OCI-LY7 (cell line): ENCODE results near the gene HLF. TPM values are rescaled to one million over a fixed set of nuclear protein-coding genes. Genes with fewer than 3 reads are reported as not detected.

Experiments
- BruUV-seq: library from RNA; stranded (reverse); fragments of 400-500 nt; replicated peaks from 2 replicates; lab custom pipeline; 2021; lab: Mats Ljungman, UMichigan
- CTCF ChIA-PET: fragments of 300-600 bp; sonication (Branson Sonifier 250); formaldehyde crosslinking; loops from one replicate; lab custom pipeline; 2022; ENCODE audit warnings: antibody characterized with exemption; ENCODE audit not compliant: unreplicated experiment; lab: Charles Lee
- POLR2A ChIA-PET: fragments of 300-600 bp; sonication (Branson Sonifier 250); formaldehyde crosslinking; loops from one replicate; lab custom pipeline; 2022; ENCODE audit warnings: antibody characterized with exemption; lab: Charles Lee
- DNase-seq: peaks from one replicate; pipeline ENCODE4 v3.0.0-alpha.2; 2015; ENCODE audit warnings: low spot score
- H2AFZ ChIP-seq: fragments of 200-600 bp; sonication (generic), shearing (Covaris generic); 2 replicates; pipeline ENCODE4 v1.6.1; 2014; ENCODE audit warnings: mild to moderate bottlenecking, antibody characterized with exemption, low read length, moderate library complexity
- H3K27ac ChIP-seq: fragments of 200-600 bp; sonication (generic); 2 replicates; pipeline ENCODE4 v1.5.1; 2014; ENCODE audit warnings: mixed run types, low read depth, mild to moderate bottlenecking, moderate library complexity, low read length, inconsistent platforms; ENCODE audit not compliant: poor library complexity, severe bottlenecking
- H3K36me3 ChIP-seq: fragments of 200-600 bp; sonication (generic); 2 replicates; pipeline ENCODE4 v1.6.1; 2014; ENCODE audit warnings: mild to moderate bottlenecking, antibody characterized with exemption, low read length, moderate library complexity, mixed read lengths; ENCODE audit not compliant: insufficient read depth
- H3K4me1 ChIP-seq: fragments of 200-600 bp; sonication (generic); 2 replicates; pipeline ENCODE4 v1.5.1; 2014; ENCODE audit warnings: mild to moderate bottlenecking, low read length; ENCODE audit not compliant: insufficient read depth, poor library complexity, severe bottlenecking
- H3K4me2 ChIP-seq: fragments of 200-600 bp; sonication (generic); 2 replicates; pipeline ENCODE4 v1.6.1; 2014; ENCODE audit warnings: mild to moderate bottlenecking, low read length
- H3K4me3 ChIP-seq: fragments of 200-600 bp; sonication (generic); 2 replicates; pipeline ENCODE4 v1.5.1; 2014; ENCODE audit warnings: mild to moderate bottlenecking, low read depth, low read length; ENCODE audit not compliant: poor library complexity, severe bottlenecking
- H3K79me2 ChIP-seq: fragments of 200-600 bp; sonication (generic); 2 replicates; pipeline ENCODE4 v1.6.1; 2016; ENCODE audit warnings: low read depth, mild to moderate bottlenecking, low read length, moderate library complexity, mixed read lengths; ENCODE audit not compliant: insufficient read depth
- H3K9me2 ChIP-seq: fragments of 200-600 bp; sonication (generic); 2 replicates; pipeline ENCODE4 v1.6.1; 2016; ENCODE audit warnings: mild to moderate bottlenecking, low read length, mixed read lengths; ENCODE audit not compliant: insufficient read depth
- H3K9me3 ChIP-seq: fragments of 200-600 bp; sonication (generic); 2 replicates; pipeline ENCODE4 v1.6.1; 2014; ENCODE audit warnings: mild to moderate bottlenecking, mixed run types, low read length, mixed read lengths
- H4K20me1 ChIP-seq: fragments of 200-600 bp; sonication (generic); 2 replicates; pipeline ENCODE4 v1.6.1; 2014; ENCODE audit warnings: mild to moderate bottlenecking, antibody characterized with exemption, low read length, moderate library complexity, mixed read lengths; ENCODE audit not compliant: insufficient read depth
- EZH2phosphoT487 ChIP-seq: fragments of 200-600 bp; sonication (generic); IDR thresholded peaks from 2 replicates; pipeline ENCODE4 v1.6.1; 2018; ENCODE audit warnings: low read depth, borderline replicate concordance, mild to moderate bottlenecking, mixed run types, antibody characterized with exemption, low read length, moderate library complexity, mixed read lengths
- intact Hi-C: fragments of 100-400 bp; cut with micrococcal nuclease; formaldehyde crosslinking; loops from one replicate; pipeline ENCODE4 v1.10.0; 2022; ENCODE audit not compliant: unreplicated experiment
- total RNA-seq, 2 experiments: library from RNA; depleted of rRNA in 1 of 2; stranded (reverse); fragments of >200 nt in 1 of 2; shearing (Covaris generic) in 1 of 2; gene quantifications; 2 replicates each; pipeline ENCODE4 v1.2.3, GENCODE V29; 2014 to 2022
- TF ChIP-seq, protein P1 (sequence below): fragments of 200-600 bp; sonication (generic); conservative IDR thresholded peaks from 2 replicates; pipeline ENCODE4 v1.5.1; 2014; ENCODE audit warnings: mild to moderate bottlenecking, antibody characterized with exemption, low read length, moderate library complexity, mixed read lengths

Gene HLF
- total RNA-seq, 2 experiments from 2014 or later: 0.13 TPM; not detected in 1

DNA sequence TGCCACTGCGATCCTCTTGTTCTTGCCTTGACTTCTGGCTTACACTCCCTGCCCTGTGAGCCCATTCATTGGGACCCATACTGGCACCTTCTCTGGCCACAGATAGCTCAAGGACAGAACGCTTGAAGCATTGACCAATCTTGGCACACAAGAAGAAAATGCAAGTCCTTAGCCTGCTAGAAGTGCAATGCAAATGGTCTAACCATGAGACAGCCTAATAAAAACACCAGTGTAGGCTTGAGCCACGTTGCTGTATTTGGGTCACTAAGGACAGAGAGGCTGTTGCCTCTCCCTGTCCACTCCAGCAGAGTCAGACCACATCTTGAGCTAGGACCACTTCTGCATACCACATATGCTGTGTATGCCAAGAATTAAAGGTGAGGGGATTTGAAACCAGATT, 41.2 kb upstream of the HLF start:
- POLR2A ChIA-PET: interaction anchor here (1.1 kb wide), 1 partner anchor 9 kb away, joined by 4 read pairs; no protein-coding TSS in a partner anchor

DNA sequence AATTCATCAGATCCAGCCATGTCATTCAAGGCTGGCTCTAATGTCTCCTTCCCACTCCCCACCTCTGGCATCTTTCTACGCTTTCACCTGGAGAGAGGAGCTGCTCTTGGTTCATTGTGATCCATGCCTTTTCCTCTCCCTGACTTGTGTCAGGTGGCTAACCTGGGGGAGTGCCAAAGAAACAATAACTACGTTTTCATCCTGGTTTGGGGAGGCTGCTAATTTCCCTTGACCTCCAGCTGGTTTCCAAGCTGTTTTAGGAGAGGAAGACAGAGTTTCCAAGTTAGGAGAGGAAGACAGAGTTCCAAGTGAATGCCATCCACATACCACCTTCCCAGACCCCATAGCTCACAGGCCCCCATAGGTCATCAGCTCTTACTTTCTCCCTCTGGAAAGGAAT, 40.0 kb upstream of the HLF start:
- Histone ChIP-seq H3K4me1 (no peaks in the 10 kb centered on the region), H3K4me2 (no peak overlapping the region), H3K4me3 (no peak overlapping the region), H3K79me2 (no peaks in the 10 kb centered on the region), H3K9me2 (no peaks in the 10 kb centered on the region), H3K36me3 (no peaks in the 10 kb centered on the region), H2AFZ (no peak overlapping the region), H3K9me3 (no peaks in the 10 kb centered on the region), H4K20me1 (no peaks in the 10 kb centered on the region), H3K27ac (no peak overlapping the region)
- BruUV-seq: no TSS peak
- TF ChIP-seq, protein P1, sequence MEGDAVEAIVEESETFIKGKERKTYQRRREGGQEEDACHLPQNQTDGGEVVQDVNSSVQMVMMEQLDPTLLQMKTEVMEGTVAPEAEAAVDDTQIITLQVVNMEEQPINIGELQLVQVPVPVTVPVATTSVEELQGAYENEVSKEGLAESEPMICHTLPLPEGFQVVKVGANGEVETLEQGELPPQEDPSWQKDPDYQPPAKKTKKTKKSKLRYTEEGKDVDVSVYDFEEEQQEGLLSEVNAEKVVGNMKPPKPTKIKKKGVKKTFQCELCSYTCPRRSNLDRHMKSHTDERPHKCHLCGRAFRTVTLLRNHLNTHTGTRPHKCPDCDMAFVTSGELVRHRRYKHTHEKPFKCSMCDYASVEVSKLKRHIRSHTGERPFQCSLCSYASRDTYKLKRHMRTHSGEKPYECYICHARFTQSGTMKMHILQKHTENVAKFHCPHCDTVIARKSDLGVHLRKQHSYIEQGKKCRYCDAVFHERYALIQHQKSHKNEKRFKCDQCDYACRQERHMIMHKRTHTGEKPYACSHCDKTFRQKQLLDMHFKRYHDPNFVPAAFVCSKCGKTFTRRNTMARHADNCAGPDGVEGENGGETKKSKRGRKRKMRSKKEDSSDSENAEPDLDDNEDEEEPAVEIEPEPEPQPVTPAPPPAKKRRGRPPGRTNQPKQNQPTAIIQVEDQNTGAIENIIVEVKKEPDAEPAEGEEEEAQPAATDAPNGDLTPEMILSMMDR: no peak
- no peak for TF ChIP-seq EZH2phosphoT487
- intact Hi-C loops: no loop called here
- ChIA-PET CTCF (no interaction called here), POLR2A (interaction anchor here (0.6 to 1.0 kb wide), 3 partner anchors 25 to 1052 kb away, joined by 3 to 4 read pairs (median 3); no protein-coding TSS in a partner anchor)
- no peak for DNase-seq

More for the DNA sequence above, 41.2 kb upstream of the HLF start:
- Histone ChIP-seq H3K79me2 (no peaks in the 10 kb centered on the region), H3K4me2 (no peak overlapping the region), H4K20me1 (no peaks in the 10 kb centered on the region), H3K9me3 (no peaks in the 10 kb centered on the region), H3K4me3 (no peak overlapping the region), H3K36me3 (no peaks in the 10 kb centered on the region), H3K4me1 (no peaks in the 10 kb centered on the region), H2AFZ (no peak overlapping the region), H3K9me2 (no peaks in the 10 kb centered on the region), H3K27ac (no peak overlapping the region)
- no peak for TF ChIP-seq EZH2phosphoT487
- TF ChIP-seq, protein P1: no peak
- intact Hi-C loops: no loop called here
- no TSS peak for BruUV-seq
- DNase-seq: no peak
- CTCF ChIA-PET: no interaction called here

DNA sequence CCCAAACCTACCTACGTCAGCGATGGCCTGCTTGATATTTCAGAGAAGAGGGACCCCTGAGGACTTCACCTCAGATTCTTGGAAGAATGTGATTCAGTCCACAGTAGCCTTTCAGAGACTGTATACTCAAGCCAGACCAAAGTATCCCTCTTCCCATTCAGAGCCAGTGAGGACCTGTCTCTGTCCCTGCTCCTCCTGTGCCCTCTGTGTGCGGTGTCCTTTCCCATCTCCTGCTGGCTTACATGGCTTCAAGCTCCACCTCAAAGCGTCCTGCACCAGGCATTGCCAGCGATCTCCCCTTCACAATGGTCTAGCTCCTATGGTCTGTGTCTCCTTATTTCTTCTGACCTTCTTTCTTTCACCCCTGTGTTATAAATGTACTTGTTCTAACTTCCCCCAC, 39.5 kb upstream of the HLF start:
- H3K27ac ChIP-seq: no peak overlapping the region
- CTCF ChIA-PET: no interaction called here
- TF ChIP-seq, protein P1: no peak
- no peak for TF ChIP-seq EZH2phosphoT487
- H3K9me3 ChIP-seq: no peaks in the 10 kb centered on the region
- H2AFZ ChIP-seq: no peak overlapping the region
- no peak overlapping the region for H3K4me2 ChIP-seq
- BruUV-seq: no TSS peak
- no peaks in the 10 kb centered on the region for H4K20me1 ChIP-seq
- H3K4me3 ChIP-seq: no peak overlapping the region
- no peak for DNase-seq
- H3K9me2 ChIP-seq: no peaks in the 10 kb centered on the region
- POLR2A ChIA-PET: interaction anchor here (0.6 kb wide), 1 partner anchor 25 kb away, joined by 3 read pairs; no protein-coding TSS in a partner anchor
- intact Hi-C loops: no loop called here
- no peaks in the 10 kb centered on the region for H3K79me2 ChIP-seq
- H3K4me1 ChIP-seq: no peaks in the 10 kb centered on the region
- H3K36me3 ChIP-seq: no peaks in the 10 kb centered on the region
